Stimulated activated CD4-positive, alpha-beta T cell treated with anti-CD3 and anti-CD28 coated beads, Interleukin-4, amount 100 ng/mL, for 48 hours (primary cell): ENCODE measurements around the gene CPED1.
"Not testable (repeated sequence)": the region's sequence is repeated elsewhere in the genome, so short reads cannot be mapped to it uniquely, and the experiment has no call there.

Experiments
- DNase-seq, 2 donors: peaks; one replicate each; pipeline ENCODE4 v3.0.0-alpha.2; 2020; ENCODE audit warnings: low read depth in 2 of 2

The CPED1 gene

GRCh38 chr7:121085922-121086321 is 97.4 kb downstream of the CPED1 start:
- DNase-seq: no peak

- DNase-seq: no peak
These were observed 100.4 kb downstream of the CPED1 start for GRCh38 chr7:121088870-121089269.

- DNase-seq: no peak
These were observed 106.3 kb downstream of the CPED1 start for GRCh38 chr7:121094829-121095228.

- no peak for DNase-seq
These were observed 109.1 kb downstream of the CPED1 start for GRCh38 chr7:121097577-121097976.

GRCh38 chr7:121099572-121099971 is 111.1 kb downstream of the CPED1 start:
- DNase-seq: no peak

- DNase-seq: no peak
These were observed 112.6 kb downstream of the CPED1 start for GRCh38 chr7:121101083-121101482.

GRCh38 chr7:121101621-121102020 is 113.1 kb downstream of the CPED1 start:
- no peak for DNase-seq

- no peak for DNase-seq
These were observed 114.1 kb downstream of the CPED1 start for GRCh38 chr7:121102619-121103018.

GRCh38 chr7:121103086-121103485 is 114.6 kb downstream of the CPED1 start:
- no peak for DNase-seq

- DNase-seq: no peak
These were observed 115.1 kb downstream of the CPED1 start for GRCh38 chr7:121103579-121103978.

GRCh38 chr7:121105262-121105661 is 116.8 kb downstream of the CPED1 start:
- no peak for DNase-seq

- DNase-seq: no peak
These were observed 119.5 kb downstream of the CPED1 start for GRCh38 chr7:121107923-121108498.

GRCh38 chr7:121109145-121109544 is 120.6 kb downstream of the CPED1 start:
- no peak for DNase-seq

- no peak for DNase-seq
These were observed 124.8 kb downstream of the CPED1 start for GRCh38 chr7:121113288-121113687.

GRCh38 chr7:121116396-121116795 is 127.9 kb downstream of the CPED1 start:
- DNase-seq: no peak

GRCh38 chr7:121119047-121119446 is 130.5 kb downstream of the CPED1 start:
- no peak for DNase-seq

- DNase-seq: no peak
These were observed 134.5 kb downstream of the CPED1 start for GRCh38 chr7:121123032-121123431.

GRCh38 chr7:121125454-121125853 is 136.9 kb downstream of the CPED1 start:
- not testable (repeated sequence) for DNase-seq

- DNase-seq: no peak
These were observed 137.7 kb downstream of the CPED1 start for GRCh38 chr7:121126201-121126600.

- no peak for DNase-seq
These were observed 138.5 kb downstream of the CPED1 start for GRCh38 chr7:121126801-121127534.

- no peak for DNase-seq
These were observed 144.4 kb downstream of the CPED1 start for GRCh38 chr7:121132940-121133339.

- no peak for DNase-seq
These were observed 144.9 kb downstream of the CPED1 start for GRCh38 chr7:121133444-121133843.

GRCh38 chr7:121137580-121137979 is 149.1 kb downstream of the CPED1 start:
- no peak for DNase-seq
